ENCODE results near the gene CDK12.

DNA sequence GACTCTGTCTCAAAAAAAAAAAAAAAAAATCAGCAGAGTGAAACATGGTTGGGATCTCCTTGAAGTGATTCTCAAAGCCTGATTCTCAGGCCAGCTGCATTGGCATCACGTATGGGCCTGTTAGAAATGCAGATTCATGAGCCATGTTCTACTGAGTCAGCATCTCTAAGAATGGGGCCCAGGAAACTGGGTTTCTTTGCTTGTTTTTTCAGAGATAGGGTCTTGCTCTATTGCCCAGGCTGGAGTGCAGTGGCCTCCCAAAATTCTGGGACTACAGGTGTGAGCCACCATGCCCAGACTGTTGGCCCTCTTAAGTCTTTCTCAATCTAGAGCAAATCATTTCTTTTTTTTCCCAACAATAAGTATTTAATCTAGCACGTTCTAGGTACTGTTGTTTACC lies 47.7 kb downstream of the CDK12 start:
- TF ChIP-seq, protein P1, sequence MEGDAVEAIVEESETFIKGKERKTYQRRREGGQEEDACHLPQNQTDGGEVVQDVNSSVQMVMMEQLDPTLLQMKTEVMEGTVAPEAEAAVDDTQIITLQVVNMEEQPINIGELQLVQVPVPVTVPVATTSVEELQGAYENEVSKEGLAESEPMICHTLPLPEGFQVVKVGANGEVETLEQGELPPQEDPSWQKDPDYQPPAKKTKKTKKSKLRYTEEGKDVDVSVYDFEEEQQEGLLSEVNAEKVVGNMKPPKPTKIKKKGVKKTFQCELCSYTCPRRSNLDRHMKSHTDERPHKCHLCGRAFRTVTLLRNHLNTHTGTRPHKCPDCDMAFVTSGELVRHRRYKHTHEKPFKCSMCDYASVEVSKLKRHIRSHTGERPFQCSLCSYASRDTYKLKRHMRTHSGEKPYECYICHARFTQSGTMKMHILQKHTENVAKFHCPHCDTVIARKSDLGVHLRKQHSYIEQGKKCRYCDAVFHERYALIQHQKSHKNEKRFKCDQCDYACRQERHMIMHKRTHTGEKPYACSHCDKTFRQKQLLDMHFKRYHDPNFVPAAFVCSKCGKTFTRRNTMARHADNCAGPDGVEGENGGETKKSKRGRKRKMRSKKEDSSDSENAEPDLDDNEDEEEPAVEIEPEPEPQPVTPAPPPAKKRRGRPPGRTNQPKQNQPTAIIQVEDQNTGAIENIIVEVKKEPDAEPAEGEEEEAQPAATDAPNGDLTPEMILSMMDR (IDR thresholded peaks at IDR 0.05 in 2 of 3, conservative IDR thresholded peaks at IDR 0.05 in 1 of 3; ENCODE audit: insufficient read depth in 2 of 3, low read depth in 1 of 3, low read length in 3 of 3) = no peak
- no peak for TF ChIP-seq NR2C2 (CRISPR knock-in tag; IDR thresholded peaks at IDR 0.05)
- TF ChIP-seq NR2C2 (tag; IDR thresholded peaks at IDR 0.05) = no peak
- no peak for TF ChIP-seq POLR2A (conservative IDR thresholded peaks at IDR 0.05)
- no peak for TF ChIP-seq PURB (CRISPR knock-in tag; IDR thresholded peaks at IDR 0.05; ENCODE audit: low read depth)
- no peak for TF ChIP-seq NFE2 (IDR thresholded peaks at IDR 0.05; ENCODE audit: low read depth)
- no peak for TF ChIP-seq GABPA (tag; conservative IDR thresholded peaks at IDR 0.05; ENCODE audit: low read depth)
- no peak for TF ChIP-seq ZZZ3 (IDR thresholded peaks at IDR 0.05)
- TF ChIP-seq ZKSCAN1 (IDR thresholded peaks at IDR 0.05; ENCODE audit: low read depth, low read length) = no peak
- TF ChIP-seq, protein P2, sequence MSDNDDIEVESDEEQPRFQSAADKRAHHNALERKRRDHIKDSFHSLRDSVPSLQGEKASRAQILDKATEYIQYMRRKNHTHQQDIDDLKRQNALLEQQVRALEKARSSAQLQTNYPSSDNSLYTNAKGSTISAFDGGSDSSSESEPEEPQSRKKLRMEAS (CRISPR knock-in tag; IDR thresholded peaks at IDR 0.05) = no peak
- TF ChIP-seq SIRT6 (IDR thresholded peaks at IDR 0.05; ENCODE audit: low read depth, low read length) = no peak
- TF ChIP-seq, protein P3, sequence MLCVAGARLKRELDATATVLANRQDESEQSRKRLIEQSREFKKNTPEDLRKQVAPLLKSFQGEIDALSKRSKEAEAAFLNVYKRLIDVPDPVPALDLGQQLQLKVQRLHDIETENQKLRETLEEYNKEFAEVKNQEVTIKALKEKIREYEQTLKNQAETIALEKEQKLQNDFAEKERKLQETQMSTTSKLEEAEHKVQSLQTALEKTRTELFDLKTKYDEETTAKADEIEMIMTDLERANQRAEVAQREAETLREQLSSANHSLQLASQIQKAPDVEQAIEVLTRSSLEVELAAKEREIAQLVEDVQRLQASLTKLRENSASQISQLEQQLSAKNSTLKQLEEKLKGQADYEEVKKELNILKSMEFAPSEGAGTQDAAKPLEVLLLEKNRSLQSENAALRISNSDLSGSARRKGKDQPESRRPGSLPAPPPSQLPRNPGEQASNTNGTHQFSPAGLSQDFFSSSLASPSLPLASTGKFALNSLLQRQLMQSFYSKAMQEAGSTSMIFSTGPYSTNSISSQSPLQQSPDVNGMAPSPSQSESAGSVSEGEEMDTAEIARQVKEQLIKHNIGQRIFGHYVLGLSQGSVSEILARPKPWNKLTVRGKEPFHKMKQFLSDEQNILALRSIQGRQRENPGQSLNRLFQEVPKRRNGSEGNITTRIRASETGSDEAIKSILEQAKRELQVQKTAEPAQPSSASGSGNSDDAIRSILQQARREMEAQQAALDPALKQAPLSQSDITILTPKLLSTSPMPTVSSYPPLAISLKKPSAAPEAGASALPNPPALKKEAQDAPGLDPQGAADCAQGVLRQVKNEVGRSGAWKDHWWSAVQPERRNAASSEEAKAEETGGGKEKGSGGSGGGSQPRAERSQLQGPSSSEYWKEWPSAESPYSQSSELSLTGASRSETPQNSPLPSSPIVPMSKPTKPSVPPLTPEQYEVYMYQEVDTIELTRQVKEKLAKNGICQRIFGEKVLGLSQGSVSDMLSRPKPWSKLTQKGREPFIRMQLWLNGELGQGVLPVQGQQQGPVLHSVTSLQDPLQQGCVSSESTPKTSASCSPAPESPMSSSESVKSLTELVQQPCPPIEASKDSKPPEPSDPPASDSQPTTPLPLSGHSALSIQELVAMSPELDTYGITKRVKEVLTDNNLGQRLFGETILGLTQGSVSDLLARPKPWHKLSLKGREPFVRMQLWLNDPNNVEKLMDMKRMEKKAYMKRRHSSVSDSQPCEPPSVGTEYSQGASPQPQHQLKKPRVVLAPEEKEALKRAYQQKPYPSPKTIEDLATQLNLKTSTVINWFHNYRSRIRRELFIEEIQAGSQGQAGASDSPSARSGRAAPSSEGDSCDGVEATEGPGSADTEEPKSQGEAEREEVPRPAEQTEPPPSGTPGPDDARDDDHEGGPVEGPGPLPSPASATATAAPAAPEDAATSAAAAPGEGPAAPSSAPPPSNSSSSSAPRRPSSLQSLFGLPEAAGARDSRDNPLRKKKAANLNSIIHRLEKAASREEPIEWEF (CRISPR knock-in tag; IDR thresholded peaks at IDR 0.05) = no peak
- TF ChIP-seq, protein P4, sequence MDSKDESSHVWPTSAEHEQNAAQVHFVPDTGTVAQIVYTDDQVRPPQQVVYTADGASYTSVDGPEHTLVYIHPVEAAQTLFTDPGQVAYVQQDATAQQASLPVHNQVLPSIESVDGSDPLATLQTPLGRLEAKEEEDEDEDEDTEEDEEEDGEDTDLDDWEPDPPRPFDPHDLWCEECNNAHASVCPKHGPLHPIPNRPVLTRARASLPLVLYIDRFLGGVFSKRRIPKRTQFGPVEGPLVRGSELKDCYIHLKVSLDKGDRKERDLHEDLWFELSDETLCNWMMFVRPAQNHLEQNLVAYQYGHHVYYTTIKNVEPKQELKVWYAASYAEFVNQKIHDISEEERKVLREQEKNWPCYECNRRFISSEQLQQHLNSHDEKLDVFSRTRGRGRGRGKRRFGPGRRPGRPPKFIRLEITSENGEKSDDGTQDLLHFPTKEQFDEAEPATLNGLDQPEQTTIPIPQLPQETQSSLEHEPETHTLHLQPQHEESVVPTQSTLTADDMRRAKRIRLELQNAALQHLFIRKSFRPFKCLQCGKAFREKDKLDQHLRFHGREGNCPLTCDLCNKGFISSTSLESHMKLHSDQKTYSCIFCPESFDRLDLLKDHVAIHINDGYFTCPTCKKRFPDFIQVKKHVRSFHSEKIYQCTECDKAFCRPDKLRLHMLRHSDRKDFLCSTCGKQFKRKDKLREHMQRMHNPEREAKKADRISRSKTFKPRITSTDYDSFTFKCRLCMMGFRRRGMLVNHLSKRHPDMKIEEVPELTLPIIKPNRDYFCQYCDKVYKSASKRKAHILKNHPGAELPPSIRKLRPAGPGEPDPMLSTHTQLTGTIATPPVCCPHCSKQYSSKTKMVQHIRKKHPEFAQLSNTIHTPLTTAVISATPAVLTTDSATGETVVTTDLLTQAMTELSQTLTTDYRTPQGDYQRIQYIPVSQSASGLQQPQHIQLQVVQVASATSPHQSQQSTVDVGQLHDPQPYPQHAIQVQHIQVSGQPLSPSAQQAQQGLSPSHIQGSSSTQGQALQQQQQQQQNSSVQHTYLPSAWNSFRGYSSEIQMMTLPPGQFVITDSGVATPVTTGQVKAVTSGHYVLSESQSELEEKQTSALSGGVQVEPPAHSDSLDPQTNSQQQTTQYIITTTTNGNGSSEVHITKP (IDR thresholded peaks at IDR 0.05; ENCODE audit: partially characterized antibody) = no peak
- TF ChIP-seq, protein P5, sequence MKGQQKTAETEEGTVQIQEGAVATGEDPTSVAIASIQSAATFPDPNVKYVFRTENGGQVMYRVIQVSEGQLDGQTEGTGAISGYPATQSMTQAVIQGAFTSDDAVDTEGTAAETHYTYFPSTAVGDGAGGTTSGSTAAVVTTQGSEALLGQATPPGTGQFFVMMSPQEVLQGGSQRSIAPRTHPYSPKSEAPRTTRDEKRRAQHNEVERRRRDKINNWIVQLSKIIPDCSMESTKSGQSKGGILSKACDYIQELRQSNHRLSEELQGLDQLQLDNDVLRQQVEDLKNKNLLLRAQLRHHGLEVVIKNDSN (CRISPR knock-in tag; IDR thresholded peaks at IDR 0.05) = no peak
- TF ChIP-seq, protein P6, sequence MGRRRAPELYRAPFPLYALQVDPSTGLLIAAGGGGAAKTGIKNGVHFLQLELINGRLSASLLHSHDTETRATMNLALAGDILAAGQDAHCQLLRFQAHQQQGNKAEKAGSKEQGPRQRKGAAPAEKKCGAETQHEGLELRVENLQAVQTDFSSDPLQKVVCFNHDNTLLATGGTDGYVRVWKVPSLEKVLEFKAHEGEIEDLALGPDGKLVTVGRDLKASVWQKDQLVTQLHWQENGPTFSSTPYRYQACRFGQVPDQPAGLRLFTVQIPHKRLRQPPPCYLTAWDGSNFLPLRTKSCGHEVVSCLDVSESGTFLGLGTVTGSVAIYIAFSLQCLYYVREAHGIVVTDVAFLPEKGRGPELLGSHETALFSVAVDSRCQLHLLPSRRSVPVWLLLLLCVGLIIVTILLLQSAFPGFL (CRISPR knock-in tag; IDR thresholded peaks at IDR 0.05) = no peak

Measured in K562 (cell line).